Esophagus muscularis mucosa (tissue), 3 donors: ENCODE data around the gene ALG8.

ENCODE experiments used
- POLR2A ChIP-seq: fragments of 450-650 bp; IDR thresholded peaks from one replicate; pipeline ENCODE4 v1.6.1; 2017; ENCODE audit warnings: antibody characterized with exemption, moderate library complexity, mild to moderate bottlenecking, low read depth
- POLR2AphosphoS5 ChIP-seq, 2 donors: sonication (generic); formaldehyde crosslinking; IDR thresholded peaks; one replicate each; pipeline ENCODE4 v1.6.1; 2017; ENCODE audit warnings: antibody characterized with exemption in 2 of 2
- TF ChIP-seq, protein P1 (sequence below), 3 experiments: fragments of 200-600 bp in 2 of 3; fragments of 450-650 bp in 1 of 3; sonication (generic) in 2 of 3; IDR thresholded peaks; one replicate each; pipeline ENCODE4 v1.5.1; 2017 to 2019; ENCODE audit warnings: antibody characterized with exemption in 3 of 3, mild to moderate bottlenecking in 2 of 3, moderate library complexity in 1 of 3

DNA sequence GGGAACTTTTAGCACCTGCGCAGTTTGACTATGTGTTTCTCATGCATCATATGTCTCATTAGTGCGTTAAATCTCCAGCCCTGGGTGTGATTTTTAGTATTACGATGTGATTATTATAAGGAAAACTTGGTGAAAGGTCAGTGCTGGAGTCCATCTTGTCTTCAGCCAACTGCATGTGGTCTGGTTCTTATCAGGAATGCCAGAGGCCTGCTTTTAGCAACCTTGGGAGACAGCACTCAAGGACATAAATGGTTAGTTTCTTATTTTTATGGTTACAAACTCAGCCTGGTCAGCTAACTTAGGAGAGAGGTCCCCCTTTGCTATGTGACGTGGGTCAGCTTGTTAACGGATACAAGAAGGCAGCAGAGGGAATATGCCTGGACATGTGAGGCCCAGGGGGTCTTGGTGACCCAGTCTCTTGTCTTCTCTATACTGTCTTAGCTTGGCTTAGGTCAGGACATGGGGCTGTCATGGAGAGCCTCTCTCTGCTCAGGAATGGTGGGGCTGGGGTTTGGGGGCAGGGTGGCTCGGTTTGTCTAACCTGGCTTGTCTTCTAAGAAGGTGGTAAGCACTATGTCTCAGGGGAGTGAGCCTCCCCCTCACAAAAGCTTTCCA lies 27.5 kb upstream of the ALG8 start:
- TF ChIP-seq, protein P1, sequence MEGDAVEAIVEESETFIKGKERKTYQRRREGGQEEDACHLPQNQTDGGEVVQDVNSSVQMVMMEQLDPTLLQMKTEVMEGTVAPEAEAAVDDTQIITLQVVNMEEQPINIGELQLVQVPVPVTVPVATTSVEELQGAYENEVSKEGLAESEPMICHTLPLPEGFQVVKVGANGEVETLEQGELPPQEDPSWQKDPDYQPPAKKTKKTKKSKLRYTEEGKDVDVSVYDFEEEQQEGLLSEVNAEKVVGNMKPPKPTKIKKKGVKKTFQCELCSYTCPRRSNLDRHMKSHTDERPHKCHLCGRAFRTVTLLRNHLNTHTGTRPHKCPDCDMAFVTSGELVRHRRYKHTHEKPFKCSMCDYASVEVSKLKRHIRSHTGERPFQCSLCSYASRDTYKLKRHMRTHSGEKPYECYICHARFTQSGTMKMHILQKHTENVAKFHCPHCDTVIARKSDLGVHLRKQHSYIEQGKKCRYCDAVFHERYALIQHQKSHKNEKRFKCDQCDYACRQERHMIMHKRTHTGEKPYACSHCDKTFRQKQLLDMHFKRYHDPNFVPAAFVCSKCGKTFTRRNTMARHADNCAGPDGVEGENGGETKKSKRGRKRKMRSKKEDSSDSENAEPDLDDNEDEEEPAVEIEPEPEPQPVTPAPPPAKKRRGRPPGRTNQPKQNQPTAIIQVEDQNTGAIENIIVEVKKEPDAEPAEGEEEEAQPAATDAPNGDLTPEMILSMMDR (IDR thresholded peaks at IDR 0.05), result no peak
- TF ChIP-seq POLR2A (no peak), POLR2AphosphoS5 (IDR thresholded peaks at IDR 0.05) (peak in 1 of 2 donors; percentile 11)
